Mammary epithelial cell (primary cell): Measurements from ENCODE around the gene SCNN1A.

ENCODE experiments used
- EZH2 ChIP-seq: IDR thresholded peaks from 2 replicates; pipeline ENCODE4 v1.6.1; 2012; ENCODE audit warnings: low read length, inconsistent platforms, borderline replicate concordance
- TF ChIP-seq, protein P1 (sequence below), 2 donors: IDR thresholded peaks in 1 of 2; conservative IDR thresholded peaks in 1 of 2; 2 replicates each; pipeline ENCODE4 v1.5.1; 2011 to 2012; ENCODE audit warnings: inconsistent platforms in 2 of 2, low read length in 2 of 2, mild to moderate bottlenecking in 2 of 2, control low read depth in 1 of 2, low read depth in 1 of 2; ENCODE audit not compliant: insufficient read depth in 1 of 2; ENCODE audit errors: extremely low read depth in 1 of 2

- TF ChIP-seq, protein P1, sequence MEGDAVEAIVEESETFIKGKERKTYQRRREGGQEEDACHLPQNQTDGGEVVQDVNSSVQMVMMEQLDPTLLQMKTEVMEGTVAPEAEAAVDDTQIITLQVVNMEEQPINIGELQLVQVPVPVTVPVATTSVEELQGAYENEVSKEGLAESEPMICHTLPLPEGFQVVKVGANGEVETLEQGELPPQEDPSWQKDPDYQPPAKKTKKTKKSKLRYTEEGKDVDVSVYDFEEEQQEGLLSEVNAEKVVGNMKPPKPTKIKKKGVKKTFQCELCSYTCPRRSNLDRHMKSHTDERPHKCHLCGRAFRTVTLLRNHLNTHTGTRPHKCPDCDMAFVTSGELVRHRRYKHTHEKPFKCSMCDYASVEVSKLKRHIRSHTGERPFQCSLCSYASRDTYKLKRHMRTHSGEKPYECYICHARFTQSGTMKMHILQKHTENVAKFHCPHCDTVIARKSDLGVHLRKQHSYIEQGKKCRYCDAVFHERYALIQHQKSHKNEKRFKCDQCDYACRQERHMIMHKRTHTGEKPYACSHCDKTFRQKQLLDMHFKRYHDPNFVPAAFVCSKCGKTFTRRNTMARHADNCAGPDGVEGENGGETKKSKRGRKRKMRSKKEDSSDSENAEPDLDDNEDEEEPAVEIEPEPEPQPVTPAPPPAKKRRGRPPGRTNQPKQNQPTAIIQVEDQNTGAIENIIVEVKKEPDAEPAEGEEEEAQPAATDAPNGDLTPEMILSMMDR (conservative IDR thresholded peaks at IDR 0.05 in 1 of 2, IDR thresholded peaks at IDR 0.05 in 1 of 2; ENCODE audit: extremely low read depth in 1 of 2, insufficient read depth in 1 of 2, low read depth in 1 of 2, low read length in 2 of 2), result no peak
- no peak for TF ChIP-seq EZH2
Observed at GRCh38 chr12:6334359-6334758, 41.0 kb downstream of the SCNN1A start.
